Adipocyte (in vitro differentiated cells): ENCODE data around the gene BCAS1.
"Not testable (repeated sequence)": the region's sequence is repeated elsewhere in the genome, so short reads cannot be mapped to it uniquely, and the experiment has no call there.

Experiments used
- DNase-seq: peaks from one replicate; pipeline ENCODE4 v3.0.0-alpha.2; 2015; ENCODE audit warnings: low read depth
- H3K27me3 ChIP-seq: replicated peaks from 2 replicates; pipeline ENCODE4 v1.7.0; 2013; ENCODE audit warnings: mild to moderate bottlenecking, low read length, moderate library complexity; ENCODE audit not compliant: control insufficient read depth, insufficient read depth
- H3K36me3 ChIP-seq: 2 replicates; pipeline ENCODE4 v1.7.0; 2013; ENCODE audit warnings: low read length, mild to moderate bottlenecking, moderate library complexity; ENCODE audit not compliant: control insufficient read depth, insufficient read depth, severe bottlenecking
- H3K4me1 ChIP-seq: 2 replicates; pipeline ENCODE4 v1.7.0; 2013; ENCODE audit warnings: mild to moderate bottlenecking, low read length, moderate library complexity; ENCODE audit not compliant: control insufficient read depth, insufficient read depth
- H3K4me3 ChIP-seq: 2 replicates; pipeline ENCODE4 v1.7.0; 2013; ENCODE audit warnings: mild to moderate bottlenecking, low read length, moderate library complexity
- H3K9ac ChIP-seq: 2 replicates; pipeline ENCODE4 v1.7.0; 2013; ENCODE audit warnings: mild to moderate bottlenecking, low read length, moderate library complexity
- H3K9me3 ChIP-seq: 2 replicates; pipeline ENCODE4 v1.7.0; 2013; ENCODE audit warnings: mild to moderate bottlenecking, low read length, moderate library complexity; ENCODE audit not compliant: control insufficient read depth

The BCAS1 gene

GRCh38 chr20:54013471-54013870 lies 56.9 kb downstream of the BCAS1 start:
- Histone ChIP-seq H3K9ac (no peak overlapping the region), H3K27me3 (no peaks in the 10 kb centered on the region), H3K4me3 (no peak overlapping the region), H3K9me3 (no peaks in the 10 kb centered on the region), H3K36me3 (no peaks in the 10 kb centered on the region), H3K4me1 (peaks cover 29% of the 10 kb centered on the region)
- no peak for DNase-seq

DNA sequence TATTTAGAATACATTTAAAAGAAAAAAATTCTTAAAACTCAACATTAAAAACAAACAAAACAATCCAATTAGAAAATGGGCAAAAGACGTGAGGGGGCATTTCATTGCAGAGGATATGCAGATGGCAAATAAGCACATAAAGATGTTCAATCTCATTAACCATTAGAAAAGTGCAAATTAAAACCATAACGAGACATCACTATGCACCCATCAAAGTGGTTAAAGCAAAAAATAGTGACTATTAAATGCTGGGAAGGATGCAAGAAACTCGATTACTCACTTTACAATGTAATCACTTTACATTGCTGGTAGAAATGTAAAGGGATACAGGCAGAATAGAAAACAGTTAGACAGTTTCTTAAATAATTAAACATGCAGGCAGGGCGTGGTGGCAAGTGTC lies 59.0 kb downstream of the BCAS1 start:
- Histone ChIP-seq H3K27me3 (no peaks in the 10 kb centered on the region), H3K9ac (no peak overlapping the region), H3K4me1 (peaks cover 16% of the 10 kb centered on the region), H3K36me3 (no peaks in the 10 kb centered on the region), H3K4me3 (no peak overlapping the region), H3K9me3 (no peaks in the 10 kb centered on the region)
- DNase-seq: no peak

- H3K9me3 ChIP-seq, H3K36me3 ChIP-seq, H3K27me3 ChIP-seq, DNase-seq, H3K4me3 ChIP-seq, H3K4me1 ChIP-seq, H3K9ac ChIP-seq: not testable (repeated sequence)
Observed at GRCh38 chr20:54006216-54006615, 64.2 kb downstream of the BCAS1 start.

DNA sequence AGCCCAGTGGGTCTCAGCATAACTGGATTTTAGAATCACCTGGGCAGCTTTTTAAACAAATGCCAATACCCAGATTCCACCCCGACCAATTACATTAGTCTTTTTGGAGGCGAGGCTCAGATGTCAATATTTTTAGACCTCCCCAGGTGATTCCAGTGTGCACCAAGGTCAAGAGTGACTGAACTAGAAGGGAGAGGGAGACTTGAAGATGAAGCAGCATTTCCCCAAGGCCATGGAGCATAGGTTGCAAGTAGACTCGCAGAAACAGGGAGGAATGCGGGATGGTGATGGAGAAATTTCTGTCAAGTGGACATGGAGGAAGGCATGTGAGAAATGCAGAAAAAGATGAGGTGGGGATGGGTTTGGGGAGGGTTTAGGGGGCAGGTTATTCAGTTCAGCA lies 64.9 kb downstream of the BCAS1 start:
- Histone ChIP-seq H3K36me3 (no peaks in the 10 kb centered on the region), H3K27me3 (no peaks in the 10 kb centered on the region)
- DNase-seq: no peak

DNA sequence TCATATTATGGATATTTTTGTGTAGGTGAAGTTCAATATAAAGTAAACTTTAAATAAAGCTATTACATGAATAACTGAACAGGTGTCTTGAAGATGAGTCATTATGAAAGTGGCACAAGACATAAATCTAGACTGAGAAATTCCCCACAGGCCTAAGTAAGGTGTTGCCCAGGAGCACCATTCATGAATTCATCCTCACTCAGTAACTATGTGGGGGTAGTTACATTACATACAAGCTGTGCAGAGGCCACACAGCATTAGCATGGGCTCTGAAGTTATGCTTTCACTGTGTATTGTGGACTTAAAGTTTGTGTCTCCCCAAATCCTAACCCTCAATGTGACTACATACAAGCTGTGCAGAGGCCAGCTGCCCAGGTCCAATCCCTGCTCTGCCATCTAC lies 65.9 kb downstream of the BCAS1 start:
- DNase-seq: no peak
- Histone ChIP-seq H3K36me3 (no peaks in the 10 kb centered on the region), H3K4me3 (no peak overlapping the region), H3K9ac (no peak overlapping the region), H3K27me3 (no peaks in the 10 kb centered on the region), H3K4me1 (no peaks in the 10 kb centered on the region), H3K9me3 (peaks cover 21% of the 10 kb centered on the region)

More for the DNA sequence above, 64.9 kb downstream of the BCAS1 start:
- no peaks in the 10 kb centered on the region for H3K4me1 ChIP-seq
- H3K9ac ChIP-seq: no peak overlapping the region
- no peak overlapping the region for H3K4me3 ChIP-seq
- H3K9me3 ChIP-seq: peaks cover 15% of the 10 kb centered on the region

- DNase-seq: no peak
- Histone ChIP-seq H3K4me3 (no peak overlapping the region), H3K4me1 (no peaks in the 10 kb centered on the region), H3K9ac (no peak overlapping the region), H3K9me3 (peaks cover 21% of the 10 kb centered on the region), H3K36me3 (no peaks in the 10 kb centered on the region), H3K27me3 (no peaks in the 10 kb centered on the region)
Observed at GRCh38 chr20:54002741-54003140, 67.7 kb downstream of the BCAS1 start.

DNA sequence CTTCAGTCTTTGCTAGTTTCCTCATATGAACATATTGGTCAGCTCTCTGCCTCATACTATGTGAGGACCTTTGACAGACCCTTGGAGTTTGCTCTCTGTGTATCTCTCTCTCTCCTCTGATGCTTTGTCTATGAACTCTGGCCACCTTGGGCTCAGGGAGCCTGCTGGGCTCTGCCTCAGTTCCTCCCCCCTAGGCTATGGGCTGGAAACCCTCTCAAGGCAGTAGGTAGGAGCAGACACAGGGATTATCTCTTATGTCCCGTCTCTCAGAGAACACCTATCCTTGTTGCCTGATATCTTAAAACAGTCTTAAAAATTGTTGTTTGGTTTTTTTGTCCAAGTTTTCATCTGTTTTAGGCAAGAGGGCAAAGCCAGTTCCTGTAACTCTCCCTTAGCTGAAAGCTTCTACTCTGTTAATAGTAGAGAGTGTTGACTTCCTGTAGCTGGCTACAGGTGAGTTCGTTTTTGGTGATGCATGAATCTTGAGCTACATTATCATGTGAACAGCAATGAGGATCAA lies 68.3 kb downstream of the BCAS1 start:
- no peak overlapping the region for H3K9ac ChIP-seq
- H3K9me3 ChIP-seq: peaks cover 21% of the 10 kb centered on the region
- no peak for DNase-seq
- no peaks in the 10 kb centered on the region for H3K36me3 ChIP-seq
- no peaks in the 10 kb centered on the region for H3K4me1 ChIP-seq
- H3K27me3 ChIP-seq: no peaks in the 10 kb centered on the region
- no peak overlapping the region for H3K4me3 ChIP-seq

DNA sequence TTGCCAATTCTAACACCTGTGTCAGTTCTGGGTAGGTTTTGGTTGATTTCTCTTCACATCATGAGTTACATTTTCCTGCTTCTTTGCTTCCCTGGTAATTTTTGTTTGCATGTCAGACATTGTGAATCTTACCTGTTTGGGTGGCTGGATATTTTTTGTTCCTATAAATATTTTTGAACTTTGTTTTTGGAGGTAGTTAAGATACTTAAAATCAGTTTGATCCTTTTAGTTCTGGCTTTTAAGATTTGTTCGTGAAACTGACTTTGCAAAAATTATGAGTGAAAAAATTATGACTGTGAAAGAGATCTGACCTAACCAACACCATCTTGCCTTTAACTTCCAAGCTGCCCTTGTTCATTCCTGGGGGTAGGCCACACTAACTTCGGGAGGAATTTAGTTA lies 69.5 kb downstream of the BCAS1 start:
- Histone ChIP-seq H3K36me3 (no peaks in the 10 kb centered on the region), H3K4me3 (no peak overlapping the region), H3K27me3 (no peaks in the 10 kb centered on the region), H3K9ac (no peak overlapping the region), H3K4me1 (no peaks in the 10 kb centered on the region), H3K9me3 (peaks cover 21% of the 10 kb centered on the region)
- DNase-seq: no peak

DNA sequence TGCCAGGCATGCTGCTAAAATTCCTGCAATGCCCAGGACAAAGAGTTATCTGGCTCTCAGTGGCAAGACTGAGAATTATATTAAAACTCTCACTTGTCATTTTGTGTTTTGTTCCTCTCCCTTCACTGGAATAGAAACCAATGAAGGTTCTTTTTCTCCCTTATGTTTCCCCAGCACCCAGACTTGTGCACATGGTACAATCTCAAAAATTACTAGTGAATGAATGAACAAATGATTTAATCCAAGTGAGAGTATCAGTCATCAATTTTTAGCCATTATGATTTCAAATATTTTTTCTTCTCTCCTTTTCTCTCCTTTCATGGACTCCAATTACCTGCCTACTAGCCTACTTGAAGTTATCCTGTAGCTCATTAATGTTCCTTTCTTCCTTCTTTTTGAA lies 70.1 kb downstream of the BCAS1 start:
- peaks cover 21% of the 10 kb centered on the region for H3K9me3 ChIP-seq
- H3K4me3 ChIP-seq: no peak overlapping the region
- no peak for DNase-seq
- no peak overlapping the region for H3K9ac ChIP-seq
- no peaks in the 10 kb centered on the region for H3K4me1 ChIP-seq
- H3K36me3 ChIP-seq: no peaks in the 10 kb centered on the region
- H3K27me3 ChIP-seq: no peaks in the 10 kb centered on the region

DNA sequence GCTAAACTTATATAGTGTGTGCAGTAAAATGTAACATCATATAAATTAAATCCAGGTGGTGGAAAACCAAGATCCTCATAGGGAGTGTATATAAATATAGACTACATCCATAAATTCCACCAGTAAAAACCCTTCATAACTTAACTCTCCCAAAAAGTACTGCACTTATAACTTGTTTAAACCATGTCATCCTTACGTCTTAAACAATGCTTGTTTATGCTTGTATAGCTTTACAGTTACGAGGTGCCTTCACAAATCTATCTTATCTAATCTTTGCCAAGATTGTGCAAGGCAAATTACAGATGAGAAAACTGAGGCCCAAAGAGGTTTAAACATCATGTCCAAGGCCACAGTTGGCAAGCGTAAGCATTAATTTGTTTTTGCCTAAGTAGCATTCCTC lies 71.3 kb downstream of the BCAS1 start:
- H3K36me3 ChIP-seq: no peaks in the 10 kb centered on the region

GRCh38 chr20:53996584-53997486 lies 73.6 kb downstream of the BCAS1 start:
- Histone ChIP-seq H3K4me1 (no peaks in the 10 kb centered on the region), H3K36me3 (no peaks in the 10 kb centered on the region), H3K4me3 (no peak overlapping the region), H3K27me3 (no peaks in the 10 kb centered on the region), H3K9me3 (peaks cover 18% of the 10 kb centered on the region), H3K9ac (no peak overlapping the region)
- no peak for DNase-seq

More for the DNA sequence above, 71.3 kb downstream of the BCAS1 start:
- no peak for DNase-seq
- Histone ChIP-seq H3K4me3 (no peak overlapping the region), H3K9me3 (peaks cover 21% of the 10 kb centered on the region), H3K27me3 (no peaks in the 10 kb centered on the region), H3K4me1 (no peaks in the 10 kb centered on the region), H3K9ac (no peak overlapping the region)
